ENCODE data around the gene AMPD2.
A peak's percentile ranks its signal among the peaks of the same experiment; 100 is the strongest.

AMPD2 gene

DNA sequence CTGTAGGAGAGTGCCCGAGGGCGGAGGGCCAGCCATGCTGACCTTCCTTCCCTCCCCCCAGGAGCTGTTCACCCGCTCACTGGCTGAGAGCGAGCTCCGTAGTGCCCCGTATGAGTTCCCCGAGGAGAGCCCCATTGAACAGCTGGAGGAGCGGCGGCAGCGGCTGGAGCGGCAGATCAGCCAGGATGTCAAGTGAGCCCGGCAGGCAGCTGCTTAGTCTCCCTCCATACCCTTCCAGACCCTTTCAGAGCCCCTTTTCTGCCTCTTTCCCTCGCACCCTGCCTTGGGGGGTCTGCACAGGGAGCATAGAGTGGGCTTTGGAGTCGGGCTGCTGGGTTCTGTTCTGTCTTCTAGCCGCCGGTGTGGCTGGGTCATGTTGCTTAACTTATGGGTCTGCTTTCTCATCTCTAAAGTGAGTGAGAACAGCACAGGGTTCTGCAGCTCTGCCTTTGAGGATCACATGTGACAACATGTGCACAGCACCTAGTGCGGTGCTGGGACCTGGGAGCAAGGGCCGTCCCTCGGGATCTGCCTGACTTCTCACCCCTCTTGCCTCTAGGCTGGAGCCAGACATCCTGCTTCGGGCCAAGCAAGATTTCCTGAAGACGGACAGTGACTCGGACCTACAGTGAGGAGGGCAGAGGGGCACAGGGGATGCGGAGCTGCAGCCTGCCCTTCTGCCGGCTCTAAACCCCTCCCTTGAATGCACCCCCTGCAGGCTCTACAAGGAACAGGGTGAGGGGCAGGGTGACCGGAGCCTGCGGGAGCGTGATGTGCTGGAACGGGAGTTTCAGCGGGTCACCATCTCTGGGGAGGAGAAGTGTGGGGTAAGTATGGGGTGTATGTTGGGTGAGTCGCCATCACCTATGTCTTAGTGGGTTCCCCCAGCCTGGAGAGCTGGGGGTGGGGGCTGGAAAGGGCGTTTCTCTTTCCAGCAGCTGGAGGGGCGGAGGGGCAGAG is 6.2 kb downstream of the AMPD2 start:
- Histone ChIP-seq H3K27me3 (ENCODE audit: control insufficient read depth in 3 of 3, insufficient read depth in 3 of 3, low read depth in 1 of 3, low read length in 3 of 3) (no peaks in the 10 kb centered on the region), H4K8ac (ENCODE audit: low read depth, low read length) (no peak overlapping the region), H3K36me3 (replicated peaks in 1 of 2; ENCODE audit: control insufficient read depth in 2 of 2, insufficient read depth in 2 of 2, low read length in 2 of 2) (peaks cover 36 to 56% of the 10 kb centered on the region in 2 donors), H3K18ac (ENCODE audit: low read length) (peak overlapping the region; percentile 33), H4K91ac (ENCODE audit: low read depth, low read length, poor library complexity) (no peak overlapping the region), H2AFZ (ENCODE audit: low read length) (no peak overlapping the region), H3K79me1 (ENCODE audit: low read depth, low read length) (peaks cover 16% of the 10 kb centered on the region), H3K4ac (ENCODE audit: low read length) (no peak overlapping the region), H3K9me3 (replicated peaks in 1 of 2; ENCODE audit: control insufficient read depth in 2 of 2, insufficient read depth in 1 of 2, low read depth in 1 of 2, low read length in 2 of 2) (no peaks in the 10 kb centered on the region), H2BK15ac (ENCODE audit: low read length) (no peak overlapping the region), H2BK12ac (ENCODE audit: low read length) (no peak overlapping the region), H3K4me2 (ENCODE audit: insufficient read depth, low read length, poor library complexity, severe bottlenecking) (no peak overlapping the region), H3K9ac (ENCODE audit: low read depth, low read length, poor library complexity) (peak overlapping the region; percentile 51), H3K27ac (replicated peaks; ENCODE audit: low read length) (no peak overlapping the region), H3K14ac (ENCODE audit: low read length) (no peak overlapping the region), H2BK5ac (ENCODE audit: low read length) (no peak overlapping the region), H3K4me3 (ENCODE audit: low read length in 2 of 2) (no peak overlapping the region), H3K4me1 (ENCODE audit: control insufficient read depth in 2 of 2, insufficient read depth in 1 of 2, low read depth in 1 of 2, low read length in 2 of 2) (peaks cover 9 to 26% of the 10 kb centered on the region in 2 donors), H2BK120ac (ENCODE audit: low read depth, low read length) (no peak overlapping the region), H3K23ac (ENCODE audit: low read depth, low read length, poor library complexity) (peak overlapping the region; percentile 25), H2AK5ac (ENCODE audit: low read depth, low read length) (no peak overlapping the region)
- WGBS, 2 donors (ENCODE audit: extremely low coverage in 2 of 2, insufficient read length in 2 of 2, insufficient replicate concordance in 1 of 2): no CpG with 5 or more reads among the region's 32 CpGs
- DNase-seq (ENCODE audit: low spot score): no peak

DNA sequence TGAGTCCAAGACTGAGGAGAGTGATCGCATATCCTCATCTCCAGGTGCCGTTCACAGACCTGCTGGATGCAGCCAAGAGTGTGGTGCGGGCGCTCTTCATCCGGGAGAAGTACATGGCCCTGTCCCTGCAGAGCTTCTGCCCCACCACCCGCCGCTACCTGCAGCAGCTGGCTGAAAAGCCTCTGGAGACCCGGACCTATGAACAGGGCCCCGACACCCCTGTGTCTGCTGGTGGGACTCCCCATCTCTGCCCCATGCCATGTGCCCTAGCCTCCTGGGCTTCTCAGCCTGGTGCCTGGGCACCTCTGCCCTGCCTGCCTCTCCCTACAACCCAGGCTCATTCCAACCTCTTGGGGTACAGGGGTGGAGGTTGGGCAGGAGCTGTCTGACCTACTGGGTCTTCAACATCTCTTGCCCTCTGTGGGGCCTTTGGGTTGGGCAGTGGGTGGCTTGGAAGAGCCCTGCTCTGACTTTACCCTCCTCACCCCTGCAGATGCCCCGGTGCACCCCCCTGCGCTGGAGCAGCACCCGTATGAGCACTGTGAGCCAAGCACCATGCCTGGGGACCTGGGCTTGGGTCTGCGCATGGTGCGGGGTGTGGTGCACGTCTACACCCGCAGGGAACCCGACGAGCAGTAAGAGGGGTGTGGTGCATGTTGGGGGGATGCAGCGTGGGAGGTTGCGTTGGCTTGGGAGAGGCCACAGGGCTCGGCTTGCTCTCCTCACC is 7.2 kb downstream of the AMPD2 start:
- Histone ChIP-seq H3K4ac (ENCODE audit: low read length) (no peak overlapping the region), H3K27ac (replicated peaks; ENCODE audit: low read length) (no peak overlapping the region), H4K8ac (ENCODE audit: low read depth, low read length) (no peak overlapping the region), H2BK15ac (ENCODE audit: low read length) (no peak overlapping the region), H3K14ac (ENCODE audit: low read length) (no peak overlapping the region), H3K9me3 (replicated peaks in 1 of 2; ENCODE audit: control insufficient read depth in 2 of 2, insufficient read depth in 1 of 2, low read depth in 1 of 2, low read length in 2 of 2) (no peaks in the 10 kb centered on the region), H3K9ac (ENCODE audit: low read depth, low read length, poor library complexity) (no peak overlapping the region), H2BK120ac (ENCODE audit: low read depth, low read length) (no peak overlapping the region), H4K91ac (ENCODE audit: low read depth, low read length, poor library complexity) (no peak overlapping the region), H3K79me1 (ENCODE audit: low read depth, low read length) (peaks cover 13% of the 10 kb centered on the region), H2BK5ac (ENCODE audit: low read length) (no peak overlapping the region), H3K4me2 (ENCODE audit: insufficient read depth, low read length, poor library complexity, severe bottlenecking) (no peak overlapping the region), H3K27me3 (ENCODE audit: control insufficient read depth in 3 of 3, insufficient read depth in 3 of 3, low read depth in 1 of 3, low read length in 3 of 3) (no peaks in the 10 kb centered on the region), H2AK5ac (ENCODE audit: low read depth, low read length) (no peak overlapping the region), H3K23ac (ENCODE audit: low read depth, low read length, poor library complexity) (no peak overlapping the region), H2AFZ (ENCODE audit: low read length) (no peak overlapping the region), H3K18ac (ENCODE audit: low read length) (no peak overlapping the region), H3K36me3 (replicated peaks in 1 of 2; ENCODE audit: control insufficient read depth in 2 of 2, insufficient read depth in 2 of 2, low read length in 2 of 2) (peaks cover 40 to 66% of the 10 kb centered on the region in 2 donors), H2BK12ac (ENCODE audit: low read length) (no peak overlapping the region), H3K4me3 (ENCODE audit: low read length in 2 of 2) (no peak overlapping the region), H3K4me1 (ENCODE audit: control insufficient read depth in 2 of 2, insufficient read depth in 1 of 2, low read depth in 1 of 2, low read length in 2 of 2) (peaks cover 5 to 17% of the 10 kb centered on the region in 2 donors)
- DNase-seq (ENCODE audit: low spot score): no peak
- WGBS, 2 donors (ENCODE audit: extremely low coverage in 2 of 2, insufficient read length in 2 of 2, insufficient replicate concordance in 1 of 2): no CpG with 5 or more reads among the region's 21 CpGs

- WGBS, 2 donors (ENCODE audit: extremely low coverage in 2 of 2, insufficient read length in 2 of 2, insufficient replicate concordance in 1 of 2): no CpG with 5 or more reads among the region's 23 CpGs
- H3K27me3 ChIP-seq (ENCODE audit: control insufficient read depth in 3 of 3, insufficient read depth in 3 of 3, low read depth in 1 of 3, low read length in 3 of 3): no peaks in the 10 kb centered on the region
- no peak overlapping the region for H2BK15ac ChIP-seq (ENCODE audit: low read length)
- H3K4me1 ChIP-seq (ENCODE audit: control insufficient read depth in 2 of 2, insufficient read depth in 1 of 2, low read depth in 1 of 2, low read length in 2 of 2): peaks cover 11 to 12% of the 10 kb centered on the region in 2 donors
- H2BK5ac ChIP-seq (ENCODE audit: low read length): no peak overlapping the region
- H3K79me1 ChIP-seq (ENCODE audit: low read depth, low read length): peaks cover 10% of the 10 kb centered on the region
- H2AFZ ChIP-seq (ENCODE audit: low read length): no peak overlapping the region
- H3K36me3 ChIP-seq (replicated peaks in 1 of 2; ENCODE audit: control insufficient read depth in 2 of 2, insufficient read depth in 2 of 2, low read length in 2 of 2): peaks cover 41 to 69% of the 10 kb centered on the region in 2 donors
- H3K4ac ChIP-seq (ENCODE audit: low read length): no peak overlapping the region
- no peak overlapping the region for H2BK12ac ChIP-seq (ENCODE audit: low read length)
- H4K91ac ChIP-seq (ENCODE audit: low read depth, low read length, poor library complexity): no peak overlapping the region
- no peak overlapping the region for H3K4me2 ChIP-seq (ENCODE audit: insufficient read depth, low read length, poor library complexity, severe bottlenecking)
- no peak overlapping the region for H3K9ac ChIP-seq (ENCODE audit: low read depth, low read length, poor library complexity)
- H3K27ac ChIP-seq (replicated peaks; ENCODE audit: low read length): no peak overlapping the region
- no peak overlapping the region for H4K8ac ChIP-seq (ENCODE audit: low read depth, low read length)
- H3K23ac ChIP-seq (ENCODE audit: low read depth, low read length, poor library complexity): no peak overlapping the region
- no peak overlapping the region for H3K18ac ChIP-seq (ENCODE audit: low read length)
- H2AK5ac ChIP-seq (ENCODE audit: low read depth, low read length): no peak overlapping the region
- no peak overlapping the region for H2BK120ac ChIP-seq (ENCODE audit: low read depth, low read length)
- no peak overlapping the region for H3K4me3 ChIP-seq (ENCODE audit: low read length in 2 of 2)
- DNase-seq (ENCODE audit: low spot score): no peak
- no peaks in the 10 kb centered on the region for H3K9me3 ChIP-seq (replicated peaks in 1 of 2; ENCODE audit: control insufficient read depth in 2 of 2, insufficient read depth in 1 of 2, low read depth in 1 of 2, low read length in 2 of 2)
- H3K14ac ChIP-seq (ENCODE audit: low read length): no peak overlapping the region
These were observed 8.2 kb downstream of the AMPD2 start for GRCh38 chr1:109627692-109628399.
